MCF 10A (cell line): Measurements from ENCODE around the gene NDUFS2. TPM values are rescaled to one million over a fixed set of nuclear protein-coding genes. Genes with fewer than 3 reads are reported as not detected.
A peak's percentile ranks its signal among the peaks of the same experiment; 100 is the strongest.

Source experiments
- BruUV-seq: library from RNA; stranded (reverse); fragments of 400-500 nt; replicated peaks from 2 replicates; lab custom pipeline; 2021; lab: Mats Ljungman, UMichigan
- CTCF ChIA-PET: fragments of 300-600 bp; sonication (Branson Sonifier 250); formaldehyde crosslinking; extraction: SDS; loops from one replicate; lab custom pipeline; 2021; ENCODE audit warnings: antibody characterized with exemption, inconsistent platforms; lab: Yijun Ruan, JAX
- POLR2A ChIA-PET: fragments of 300-600, 350-650 bp; sonication (Branson Sonifier 250); formaldehyde crosslinking; extraction: SDS; loops from one replicate; lab custom pipeline; 2020; ENCODE audit warnings: antibody characterized with exemption, inconsistent platforms; lab: Yijun Ruan, JAX
- DNase-seq: peaks from one replicate; pipeline ENCODE4 v3.0.0-alpha.2; 2018; ENCODE audit not compliant: unreplicated experiment
- H3K27ac Mint-ChIP-seq: one replicate; pipeline ENCODE4 v1.8.0; 2022; ENCODE audit warnings: mild to moderate bottlenecking, low read depth, mixed read lengths; ENCODE audit not compliant: unreplicated experiment
- H3K27me3 Mint-ChIP-seq: one replicate; pipeline ENCODE4 v1.8.0; 2022; ENCODE audit warnings: mixed read lengths; ENCODE audit not compliant: insufficient read depth, unreplicated experiment
- H3K36me3 Mint-ChIP-seq: one replicate; pipeline ENCODE4 v1.8.0; 2022; ENCODE audit warnings: mild to moderate bottlenecking, moderate library complexity, mixed read lengths; ENCODE audit not compliant: insufficient read depth, unreplicated experiment
- H3K4me1 Mint-ChIP-seq: one replicate; pipeline ENCODE4 v1.8.0; 2022; ENCODE audit warnings: mixed read lengths; ENCODE audit not compliant: insufficient read depth, unreplicated experiment
- H3K4me3 Mint-ChIP-seq: one replicate; pipeline ENCODE4 v1.8.0; 2022; ENCODE audit warnings: mild to moderate bottlenecking, moderate library complexity, mixed read lengths; ENCODE audit not compliant: unreplicated experiment
- H3K9me3 Mint-ChIP-seq: one replicate; pipeline ENCODE4 v1.8.0; 2022; ENCODE audit warnings: mixed read lengths; ENCODE audit not compliant: unreplicated experiment
- CTCF ChIP-seq: fragments of 200-600 bp; IDR thresholded peaks from one replicate; pipeline ENCODE4 v1.8.0; 2022; ENCODE audit warnings: antibody characterized with exemption, mild to moderate bottlenecking; ENCODE audit not compliant: unreplicated experiment
- intact Hi-C: fragments of 100-400 bp; cut with micrococcal nuclease; formaldehyde crosslinking; loops from 2 replicates; pipeline ENCODE4 v1.14.1; 2022
- total RNA-seq: library from RNA; stranded (reverse); gene quantifications from 2 replicates; pipeline ENCODE4 v1.2.3, GENCODE V29; 2022

NDUFS2 gene
- total RNA-seq, 1 experiment from 2014 or later: 149 TPM

GRCh38 chr1:161157867-161158266, 44.3 kb upstream of the NDUFS2 start:
- Mint-ChIP-seq H3K36me3 (peaks cover 38% of the 10 kb centered on the region), H3K27ac (no peak overlapping the region), H3K9me3 (no peaks in the 10 kb centered on the region), H3K27me3 (no peaks in the 10 kb centered on the region), H3K4me1 (peaks cover 40% of the 10 kb centered on the region), H3K4me3 (no peak overlapping the region)
- no TSS peak for BruUV-seq
- no peak for TF ChIP-seq CTCF
- DNase-seq: no peak
- ChIA-PET CTCF (interaction anchor here (0.6 to 2.4 kb wide), 16 partner anchors 8 to 164 kb away, joined by 3 to 26 read pairs (median 3); partner anchors contain the start of genes DEDD, NIT1, PFDN2 and PPOX), POLR2A (interaction anchor here (0.5 to 3.5 kb wide), 12 partner anchors 9 to 382 kb away, joined by 3 to 23 read pairs (median 7); partner anchors contain the start of genes B4GALT3, DEDD, F11R and NDUFS2)
- intact Hi-C loops: no loop called here

GRCh38 chr1:161158316-161159010, 43.7 kb upstream of the NDUFS2 start:
- H3K9me3 Mint-ChIP-seq: no peaks in the 10 kb centered on the region
- intact Hi-C loops: no loop called here
- H3K4me3 Mint-ChIP-seq: peak overlapping the region; percentile 87
- no peak for DNase-seq
- H3K36me3 Mint-ChIP-seq: peaks cover 43% of the 10 kb centered on the region
- POLR2A ChIA-PET: interaction anchor here (0.6 to 3.5 kb wide), 13 partner anchors 9 to 229 kb away, joined by 3 to 23 read pairs (median 5); partner anchors contain the start of genes B4GALT3, DEDD, F11R and NDUFS2
- H3K27me3 Mint-ChIP-seq: no peaks in the 10 kb centered on the region
- BruUV-seq: no TSS peak
- H3K4me1 Mint-ChIP-seq: peaks cover 45% of the 10 kb centered on the region
- no peak for TF ChIP-seq CTCF
- CTCF ChIA-PET: interaction anchor here (0.6 to 2.4 kb wide), 18 partner anchors 8 to 1535 kb away, joined by 3 to 26 read pairs (median 3); partner anchors contain the start of genes DEDD, NIT1, PFDN2 and PPOX
- H3K27ac Mint-ChIP-seq: peak overlapping the region; percentile 94

GRCh38 chr1:161159087-161159912, 42.9 kb upstream of the NDUFS2 start, which contains the start of gene USP21:
Gene USP21 (plus strand): TSS chr1:161159500. CDS start chr1:161160641, 1,141 bp downstream.
- Mint-ChIP-seq H3K4me3 (peak within 1 kb of the TSS; percentile 87), H3K9me3 (no peaks in the 10 kb centered on the region), H3K4me1 (peaks cover 45% of the 10 kb centered on the region), H3K36me3 (peaks cover 52% of the 10 kb centered on the region), H3K27me3 (no peaks in the 10 kb centered on the region), H3K27ac (peak within 1 kb of the TSS; percentile 94)
- intact Hi-C loops: no loop called here
- BruUV-seq: TSS peak; percentile 1
- ChIA-PET POLR2A (interaction anchor here (0.7 to 3.5 kb wide), 11 partner anchors 8 to 206 kb away, joined by 3 to 23 read pairs (median 9); partner anchors contain the start of genes B4GALT3, DEDD, F11R and NDUFS2), CTCF (interaction anchor here (0.8 to 2.4 kb wide), 5 partner anchors 11 to 33 kb away, joined by 3 to 11 read pairs (median 3); no protein-coding TSS in a partner anchor)
- peak; percentile 94 for DNase-seq
- peak; percentile 55 for TF ChIP-seq CTCF
